NCI-H1694 (cell line): Measurements from ENCODE around the gene IGFBP4.

ENCODE experiments used
- DNase-seq: peaks from one replicate; lab custom pipeline; 2025; lab: John Stamatoyannopoulos, UW

Gene IGFBP4

GRCh38 chr17:40471846-40472732 is 28.8 kb downstream of the IGFBP4 start:
- no peak for DNase-seq

GRCh38 chr17:40472733-40473452 is 29.6 kb downstream of the IGFBP4 start:
- DNase-seq, result no peak

- DNase-seq, result no peak
These were observed 30.5 kb downstream of the IGFBP4 start for GRCh38 chr17:40473573-40474365.

GRCh38 chr17:40474419-40475002 is 31.3 kb downstream of the IGFBP4 start:
- no peak for DNase-seq

GRCh38 chr17:40475234-40475908 is 32.1 kb downstream of the IGFBP4 start:
- DNase-seq, result no peak

- DNase-seq, result no peak
These were observed 34.5 kb downstream of the IGFBP4 start for GRCh38 chr17:40477796-40478195.

GRCh38 chr17:40478486-40478885 is 35.2 kb downstream of the IGFBP4 start:
- DNase-seq, result no peak

- DNase-seq, result no peak
These were observed 36.7 kb downstream of the IGFBP4 start for GRCh38 chr17:40479754-40480480.

- DNase-seq, result no peak
These were observed 37.3 kb downstream of the IGFBP4 start for GRCh38 chr17:40480501-40481003.

GRCh38 chr17:40481106-40481505 is 37.9 kb downstream of the IGFBP4 start:
- DNase-seq, result no peak

GRCh38 chr17:40482722-40483121 is 39.5 kb downstream of the IGFBP4 start:
- no peak for DNase-seq

GRCh38 chr17:40483679-40484078 is 40.4 kb downstream of the IGFBP4 start:
- no peak for DNase-seq

- no peak for DNase-seq
These were observed 41.2 kb downstream of the IGFBP4 start for GRCh38 chr17:40484285-40484972.

- no peak for DNase-seq
These were observed 41.8 kb downstream of the IGFBP4 start for GRCh38 chr17:40484973-40485530.

- no peak for DNase-seq
These were observed 42.7 kb downstream of the IGFBP4 start for GRCh38 chr17:40485851-40486521.

GRCh38 chr17:40486522-40487370 is 43.5 kb downstream of the IGFBP4 start:
- DNase-seq, result no peak

GRCh38 chr17:40487371-40488020 is 44.2 kb downstream of the IGFBP4 start:
- DNase-seq, result no peak
